Stomach (tissue), 9 donors: ENCODE results near the gene IRF2BP2. TPM values are rescaled to one million over a fixed set of nuclear protein-coding genes. Genes with fewer than 3 reads are reported as not detected.

Experiments
- DNase-seq, 2 donors: peaks; one replicate each; pipeline versions ENCODE4 v3.0.0 to v3.0.0-alpha.2; 2013 to 2019
- H3K27ac ChIP-seq, 5 donors: fragments of 200-600 bp in 4 of 5; sonication (generic) in 4 of 5; one replicate each; pipeline ENCODE4 v1.5.1; 2013 to 2019; ENCODE audit warnings: mild to moderate bottlenecking in 1 of 5, moderate library complexity in 1 of 5
- H3K27me3 ChIP-seq, 3 donors: fragments of 200-600 bp; sonication (generic); one replicate each; pipeline ENCODE4 v1.5.1; 2017 to 2019; ENCODE audit warnings: mixed run types in 1 of 3
- H3K36me3 ChIP-seq, 4 donors: fragments of 200-600 bp; sonication (generic); 1 replicate in 3 of 4; 2 replicates in 1 of 4; pipeline ENCODE4 v1.5.1; 2016 to 2019
- H3K4me1 ChIP-seq, 4 donors: fragments of 200-600 bp; sonication (generic); one replicate each; pipeline ENCODE4 v1.5.1; 2016 to 2019
- H3K4me3 ChIP-seq, 4 donors: fragments of 200-600 bp; sonication (generic) in 3 of 4; one replicate each; pipeline ENCODE4 v1.5.1; 2016 to 2019; ENCODE audit warnings: mild to moderate bottlenecking in 1 of 4
- H3K9me3 ChIP-seq, 4 donors: fragments of 200-600 bp; sonication (generic); one replicate each; pipeline ENCODE4 v1.5.1; 2016 to 2019
- EP300 ChIP-seq: sonication (generic); formaldehyde crosslinking; IDR thresholded peaks from one replicate; pipeline ENCODE4 v1.6.1; 2017; ENCODE audit warnings: antibody characterized with exemption
- POLR2A ChIP-seq, 4 donors: fragments of 450-650 bp; IDR thresholded peaks; one replicate each; pipeline ENCODE4 v1.6.1; 2016; ENCODE audit warnings: antibody characterized with exemption in 4 of 4, control low read depth in 2 of 4, mild to moderate bottlenecking in 1 of 4, moderate library complexity in 1 of 4
- POLR2AphosphoS5 ChIP-seq, 3 donors: sonication (generic); formaldehyde crosslinking; IDR thresholded peaks; one replicate each; pipeline ENCODE4 v1.6.1; 2016; ENCODE audit warnings: antibody characterized with exemption in 3 of 3
- WGBS, 5 donors: extraction: QIAGEN DNeasy Blood & Tissue Kit in 3 of 5; methylation state at CpG; one replicate each; pipeline versions ENCODE4 v1.1.5 to v1.1.7; 2013 to 2018; 5-methylcytosine and 5-hydroxymethylcytosine counted together
- intact Hi-C: fragments of 100-400 bp; cut with DNase I; formaldehyde crosslinking; loops from one replicate; pipeline ENCODE4 v1.15.1; 2023; ENCODE audit warnings: low total_unique reads
- polyA plus RNA-seq, 3 donors: library from polyadenylated mRNA; stranded (reverse); fragments of 200-250 nt; gene quantifications; one replicate each; pipeline ENCODE4 v1.2.3, GENCODE V29; 2013
- total RNA-seq, 5 donors: library from RNA; depleted of rRNA; stranded (reverse); fragments of >200 nt; gene quantifications; one replicate each; pipeline versions ENCODE4 v1.1.0 to v1.2.3, GENCODE V29; 2014 to 2016
- TF ChIP-seq, protein P1 (sequence below), 7 experiments: fragments of 450-650 bp in 4 of 7; fragments of 200-600 bp in 3 of 7; sonication (generic) in 3 of 7; IDR thresholded peaks; one replicate each; pipeline ENCODE4 v1.5.1; 2016 to 2019; ENCODE audit warnings: antibody characterized with exemption in 7 of 7, control low read depth in 2 of 7, mild to moderate bottlenecking in 1 of 7
- donor health status: healthy with polysubstance abuse.
- donor health status: Bipolar disorder and iron deficiency.
- donor health status: healthy.

The IRF2BP2 gene
- total and polyA plus RNA-seq, 8 donors, result 39.6 to 218 (median 63.1) TPM

DNA sequence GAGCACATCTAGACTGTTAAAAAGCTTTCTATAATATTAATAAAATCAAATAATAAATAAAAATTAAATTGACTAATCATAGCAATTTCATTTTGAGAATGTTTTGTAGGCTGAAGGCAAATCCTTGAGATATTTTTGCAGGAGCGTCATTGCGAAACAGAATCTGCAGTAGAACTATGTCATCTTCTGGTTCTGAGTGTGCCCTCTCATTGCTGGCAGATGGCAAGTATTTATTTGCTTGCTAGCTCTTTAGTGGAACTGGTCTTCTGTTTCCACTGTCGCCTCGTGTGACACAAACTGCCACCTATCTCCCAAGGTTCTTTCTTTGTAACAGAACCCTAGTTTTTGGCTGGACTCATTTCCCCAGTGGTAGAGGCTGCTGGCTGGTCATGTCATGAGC is 19.0 kb upstream of the IRF2BP2 start:
- Histone ChIP-seq H3K9me3 (no peaks in the 10 kb centered on the region), H3K4me1 (peaks cover 4 to 27% (median 12%) of the 10 kb centered on the region in 4 donors), H3K36me3 (no peaks in the 10 kb centered on the region), H3K4me3 (no peak overlapping the region), H3K27ac (no peak overlapping the region), H3K27me3 (no peaks in the 10 kb centered on the region)
- WGBS, 5 donors, result 79 to 95% (median 82%) methylated on average over 4 of the region's 4 CpGs
- intact Hi-C loops, result loop anchor here (10.0 kb wide), 1 partner anchor 76 kb away; no protein-coding TSS in a partner anchor
- DNase-seq, result no peak
- TF ChIP-seq EP300 (no peak), POLR2A (IDR thresholded peaks at IDR 0.05) (no peak), POLR2AphosphoS5 (IDR thresholded peaks at IDR 0.05) (no peak)
- TF ChIP-seq, protein P1, sequence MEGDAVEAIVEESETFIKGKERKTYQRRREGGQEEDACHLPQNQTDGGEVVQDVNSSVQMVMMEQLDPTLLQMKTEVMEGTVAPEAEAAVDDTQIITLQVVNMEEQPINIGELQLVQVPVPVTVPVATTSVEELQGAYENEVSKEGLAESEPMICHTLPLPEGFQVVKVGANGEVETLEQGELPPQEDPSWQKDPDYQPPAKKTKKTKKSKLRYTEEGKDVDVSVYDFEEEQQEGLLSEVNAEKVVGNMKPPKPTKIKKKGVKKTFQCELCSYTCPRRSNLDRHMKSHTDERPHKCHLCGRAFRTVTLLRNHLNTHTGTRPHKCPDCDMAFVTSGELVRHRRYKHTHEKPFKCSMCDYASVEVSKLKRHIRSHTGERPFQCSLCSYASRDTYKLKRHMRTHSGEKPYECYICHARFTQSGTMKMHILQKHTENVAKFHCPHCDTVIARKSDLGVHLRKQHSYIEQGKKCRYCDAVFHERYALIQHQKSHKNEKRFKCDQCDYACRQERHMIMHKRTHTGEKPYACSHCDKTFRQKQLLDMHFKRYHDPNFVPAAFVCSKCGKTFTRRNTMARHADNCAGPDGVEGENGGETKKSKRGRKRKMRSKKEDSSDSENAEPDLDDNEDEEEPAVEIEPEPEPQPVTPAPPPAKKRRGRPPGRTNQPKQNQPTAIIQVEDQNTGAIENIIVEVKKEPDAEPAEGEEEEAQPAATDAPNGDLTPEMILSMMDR (IDR thresholded peaks at IDR 0.05), result no peak

DNA sequence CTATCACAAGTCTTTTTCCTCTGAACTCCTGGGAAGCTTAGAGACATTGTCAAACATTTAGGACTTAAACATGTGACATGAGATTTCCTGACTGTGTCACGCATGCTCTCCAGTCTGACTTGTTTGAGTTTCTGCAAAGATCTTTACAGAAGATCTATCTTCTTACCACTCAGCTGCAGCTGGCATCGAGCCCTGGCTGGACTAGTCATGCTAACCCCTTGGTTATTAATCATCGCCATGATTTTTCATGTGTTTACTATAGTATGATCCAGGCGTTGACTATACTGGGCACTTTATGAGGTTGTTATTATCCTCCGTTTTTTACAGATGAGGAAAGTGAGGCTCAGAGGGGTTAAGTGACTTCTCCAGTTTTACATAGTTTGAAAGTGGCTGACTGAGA is 18.1 kb upstream of the IRF2BP2 start:
- Histone ChIP-seq H3K4me3 (no peak overlapping the region), H3K36me3 (no peaks in the 10 kb centered on the region), H3K4me1 (peaks cover 4 to 30% (median 14%) of the 10 kb centered on the region in 4 donors), H3K27ac (peak overlapping the region in 1 of 5 donors; percentile 37), H3K9me3 (no peaks in the 10 kb centered on the region), H3K27me3 (no peaks in the 10 kb centered on the region)
- intact Hi-C loops, result loop anchor here (10.0 kb wide), 1 partner anchor 77 kb away; no protein-coding TSS in a partner anchor
- TF ChIP-seq EP300, result no peak
- TF ChIP-seq, protein P1 (IDR thresholded peaks at IDR 0.05), result no peak
- TF ChIP-seq POLR2A (IDR thresholded peaks at IDR 0.05), result no peak
- no peak for TF ChIP-seq POLR2AphosphoS5 (IDR thresholded peaks at IDR 0.05)
- 30 to 39% (median 34%) methylated on average over 5 of the region's 5 CpGs for WGBS, 5 donors
- DNase-seq, result peak; percentile 64 to 70

DNA sequence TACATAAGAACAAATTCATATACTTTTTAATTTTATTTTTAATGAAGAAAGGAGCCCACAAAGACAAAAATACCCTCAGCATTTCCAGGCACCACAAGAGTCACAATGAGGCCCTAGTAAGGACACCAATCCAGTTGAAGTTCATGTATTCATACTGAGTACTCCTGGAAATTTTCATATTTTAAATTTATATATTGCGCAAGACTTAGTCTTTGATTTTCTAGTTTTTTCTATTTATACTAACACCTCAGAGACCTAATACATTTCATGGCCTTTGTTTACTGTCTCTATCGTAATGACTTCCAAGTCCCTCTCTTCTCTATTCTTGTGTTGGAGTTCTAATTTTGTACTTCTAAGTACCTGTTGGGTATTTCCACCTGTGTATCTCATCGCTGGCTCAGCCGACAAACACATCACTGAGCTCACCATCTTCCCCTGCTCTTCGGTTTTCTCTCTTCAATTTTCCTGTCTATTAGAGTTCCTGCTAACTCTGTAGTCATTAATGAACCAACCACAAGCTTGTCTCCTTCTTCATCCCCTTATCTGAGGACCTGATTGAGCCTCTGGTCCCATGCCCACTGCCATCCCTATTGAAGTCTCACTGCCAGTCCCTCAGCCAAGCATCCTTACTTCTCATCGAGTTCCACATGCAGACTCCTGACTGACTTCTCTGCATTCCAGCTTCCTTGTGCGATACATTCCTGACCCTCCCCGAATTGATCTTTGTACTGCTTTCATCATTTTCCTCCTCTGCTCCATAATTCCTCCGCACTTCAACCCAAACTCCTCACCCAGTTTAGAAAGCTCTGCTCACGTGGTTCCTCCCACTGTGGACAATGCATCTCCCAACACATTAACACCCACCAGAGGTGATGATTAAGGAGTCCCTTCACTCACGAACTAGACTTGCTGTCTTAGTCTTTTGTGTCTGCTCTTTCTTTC is 17.3 kb upstream of the IRF2BP2 start:
- Histone ChIP-seq H3K27ac (peak overlapping the region in 1 of 5 donors; percentile 37), H3K9me3 (no peaks in the 10 kb centered on the region), H3K4me3 (no peak overlapping the region), H3K27me3 (no peaks in the 10 kb centered on the region), H3K36me3 (no peaks in the 10 kb centered on the region), H3K4me1 (peaks cover 4 to 29% (median 14%) of the 10 kb centered on the region in 4 donors)
- no peak for DNase-seq
- TF ChIP-seq, protein P1 (IDR thresholded peaks at IDR 0.05), result no peak
- TF ChIP-seq POLR2A (IDR thresholded peaks at IDR 0.05) (no peak), POLR2AphosphoS5 (IDR thresholded peaks at IDR 0.05) (no peak), EP300 (no peak)
- WGBS, 5 donors, result 77 to 87% (median 85%) methylated on average over 11 of the region's 11 CpGs
- intact Hi-C loops, result loop anchor here (10.0 kb wide), 1 partner anchor 78 kb away; no protein-coding TSS in a partner anchor

DNA sequence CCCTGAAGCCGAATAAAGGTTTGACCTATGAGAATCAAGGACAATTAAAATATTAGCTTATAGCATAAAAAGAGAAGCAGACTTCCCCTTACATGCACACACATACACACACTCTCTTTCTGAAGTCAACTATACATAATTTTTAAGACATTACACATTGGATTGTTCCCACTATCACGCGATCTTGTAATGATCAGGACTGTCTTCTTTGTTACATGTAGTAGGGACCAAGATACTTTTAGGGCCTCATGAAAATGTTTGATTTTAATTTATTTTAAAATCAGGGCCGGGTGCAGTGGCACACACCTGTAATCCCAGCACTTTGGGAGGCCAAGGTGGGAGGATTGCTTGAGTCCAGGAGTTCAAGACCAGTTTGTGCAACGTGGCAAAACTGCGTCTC is 16.4 kb upstream of the IRF2BP2 start:
- TF ChIP-seq EP300, result no peak
- TF ChIP-seq POLR2A (IDR thresholded peaks at IDR 0.05), result no peak
- TF ChIP-seq, protein P1 (IDR thresholded peaks at IDR 0.05), result no peak
- no peak for TF ChIP-seq POLR2AphosphoS5 (IDR thresholded peaks at IDR 0.05)
- no peaks in the 10 kb centered on the region for H3K27me3 ChIP-seq
- intact Hi-C loops, result loop anchor here (10.0 kb wide), 1 partner anchor 78 kb away; no protein-coding TSS in a partner anchor
- H3K4me1 ChIP-seq, result peaks cover 0 to 34% (median 17%) of the 10 kb centered on the region in 4 donors
- no peaks in the 10 kb centered on the region for H3K9me3 ChIP-seq
- DNase-seq, result no peak
- H3K36me3 ChIP-seq, result no peaks in the 10 kb centered on the region
- no peak overlapping the region for H3K27ac ChIP-seq
- no peak overlapping the region for H3K4me3 ChIP-seq
- WGBS, 5 donors, result 96 to 99% (median 97%) methylated on average over 6 of the region's 6 CpGs
